Stomach (tissue), 9 donors: ENCODE results near the gene CST9L. TPM values are rescaled to one million over a fixed set of nuclear protein-coding genes. Genes with fewer than 3 reads are reported as not detected.

ENCODE experiments used
- DNase-seq, 2 donors: peaks; one replicate each; pipeline versions ENCODE4 v3.0.0 to v3.0.0-alpha.2; 2013 to 2019
- H3K27ac ChIP-seq, 5 donors: fragments of 200-600 bp in 4 of 5; sonication (generic) in 4 of 5; one replicate each; pipeline ENCODE4 v1.5.1; 2013 to 2019; ENCODE audit warnings: mild to moderate bottlenecking in 1 of 5, moderate library complexity in 1 of 5
- H3K27me3 ChIP-seq, 3 donors: fragments of 200-600 bp; sonication (generic); one replicate each; pipeline ENCODE4 v1.5.1; 2017 to 2019; ENCODE audit warnings: mixed run types in 1 of 3
- H3K36me3 ChIP-seq, 4 donors: fragments of 200-600 bp; sonication (generic); 1 replicate in 3 of 4; 2 replicates in 1 of 4; pipeline ENCODE4 v1.5.1; 2016 to 2019
- H3K4me1 ChIP-seq, 4 donors: fragments of 200-600 bp; sonication (generic); one replicate each; pipeline ENCODE4 v1.5.1; 2016 to 2019
- H3K4me3 ChIP-seq, 4 donors: fragments of 200-600 bp; sonication (generic) in 3 of 4; one replicate each; pipeline ENCODE4 v1.5.1; 2016 to 2019; ENCODE audit warnings: mild to moderate bottlenecking in 1 of 4
- H3K9me3 ChIP-seq, 4 donors: fragments of 200-600 bp; sonication (generic); one replicate each; pipeline ENCODE4 v1.5.1; 2016 to 2019
- CTCF ChIP-seq, 7 experiments: fragments of 450-650 bp in 4 of 7; fragments of 200-600 bp in 3 of 7; sonication (generic) in 3 of 7; IDR thresholded peaks; one replicate each; pipeline ENCODE4 v1.5.1; 2016 to 2019; ENCODE audit warnings: antibody characterized with exemption in 7 of 7, control low read depth in 2 of 7, mild to moderate bottlenecking in 1 of 7
- EP300 ChIP-seq: sonication (generic); formaldehyde crosslinking; IDR thresholded peaks from one replicate; pipeline ENCODE4 v1.6.1; 2017; ENCODE audit warnings: antibody characterized with exemption
- POLR2A ChIP-seq, 4 donors: fragments of 450-650 bp; IDR thresholded peaks; one replicate each; pipeline ENCODE4 v1.6.1; 2016; ENCODE audit warnings: antibody characterized with exemption in 4 of 4, control low read depth in 2 of 4, mild to moderate bottlenecking in 1 of 4, moderate library complexity in 1 of 4
- POLR2AphosphoS5 ChIP-seq, 3 donors: sonication (generic); formaldehyde crosslinking; IDR thresholded peaks; one replicate each; pipeline ENCODE4 v1.6.1; 2016; ENCODE audit warnings: antibody characterized with exemption in 3 of 3
- WGBS, 5 donors: extraction: QIAGEN DNeasy Blood & Tissue Kit in 3 of 5; methylation state at CpG; one replicate each; pipeline versions ENCODE4 v1.1.5 to v1.1.7; 2013 to 2018; 5-methylcytosine and 5-hydroxymethylcytosine counted together
- intact Hi-C: fragments of 100-400 bp; cut with DNase I; formaldehyde crosslinking; loops from one replicate; pipeline ENCODE4 v1.15.1; 2023; ENCODE audit warnings: low total_unique reads
- polyA plus RNA-seq, 3 donors: library from polyadenylated mRNA; stranded (reverse); fragments of 200-250 nt; gene quantifications; one replicate each; pipeline ENCODE4 v1.2.3, GENCODE V29; 2013
- total RNA-seq, 5 donors: library from RNA; depleted of rRNA; stranded (reverse); fragments of >200 nt; gene quantifications; one replicate each; pipeline versions ENCODE4 v1.1.0 to v1.2.3, GENCODE V29; 2014 to 2016
- donor health status: healthy with polysubstance abuse.
- donor health status: Bipolar disorder and iron deficiency.
- donor health status: healthy.

Gene CST9L
- total and polyA plus RNA-seq, 8 donors: not detected

DNA sequence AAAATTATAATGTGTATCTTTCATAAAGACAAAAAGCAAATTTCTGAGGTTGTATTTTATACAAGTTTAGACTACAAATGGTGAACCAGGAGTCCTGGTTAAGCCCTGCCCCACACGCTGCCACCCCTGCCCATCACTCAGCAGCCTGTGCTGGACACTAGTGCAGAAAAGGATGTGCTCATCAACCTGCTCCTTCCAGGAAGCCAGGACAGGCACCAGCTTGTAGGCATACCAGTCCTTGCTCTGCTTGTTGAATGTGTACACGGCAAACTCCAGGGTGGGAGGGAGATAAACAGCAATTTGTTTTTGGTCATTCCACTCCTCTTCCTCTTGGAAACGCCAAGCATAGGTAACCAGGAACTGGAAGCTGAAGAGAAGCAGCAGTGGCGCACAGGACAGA, 18.1 kb downstream of the CST9L start:
- Histone ChIP-seq H3K4me1 (no peaks in the 10 kb centered on the region), H3K27ac (no peak overlapping the region), H3K36me3 (no peaks in the 10 kb centered on the region), H3K27me3 (no peaks in the 10 kb centered on the region), H3K4me3 (no peak overlapping the region), H3K9me3 (no peaks in the 10 kb centered on the region)
- WGBS, 5 donors: 55 to 70% (median 61%) methylated on average over 4 of the region's 4 CpGs
- intact Hi-C loops: no loop called here
- TF ChIP-seq POLR2AphosphoS5 (IDR thresholded peaks at IDR 0.05) (no peak), CTCF (IDR thresholded peaks at IDR 0.05) (no peak), EP300 (no peak), POLR2A (IDR thresholded peaks at IDR 0.05) (no peak)
- DNase-seq: no peak

GRCh38 chr20:23548408-23548807, 19.9 kb downstream of the CST9L start:
- H3K36me3 ChIP-seq: no peaks in the 10 kb centered on the region
- H3K27ac ChIP-seq: no peak overlapping the region
- intact Hi-C loops: no loop called here
- no peaks in the 10 kb centered on the region for H3K4me1 ChIP-seq
- WGBS, 5 donors: 63 to 70% (median 69%) methylated on average over 3 to 5 of the region's 5 CpGs
- DNase-seq: no peak
- TF ChIP-seq POLR2A (IDR thresholded peaks at IDR 0.05): no peak
- TF ChIP-seq CTCF (IDR thresholded peaks at IDR 0.05): no peak
- no peak for TF ChIP-seq POLR2AphosphoS5 (IDR thresholded peaks at IDR 0.05)
- TF ChIP-seq EP300: no peak
- no peaks in the 10 kb centered on the region for H3K27me3 ChIP-seq
- no peak overlapping the region for H3K4me3 ChIP-seq
- no peaks in the 10 kb centered on the region for H3K9me3 ChIP-seq

- Histone ChIP-seq H3K27ac (no peak overlapping the region), H3K36me3 (no peaks in the 10 kb centered on the region), H3K9me3 (no peaks in the 10 kb centered on the region), H3K4me1 (no peaks in the 10 kb centered on the region), H3K27me3 (no peaks in the 10 kb centered on the region), H3K4me3 (no peak overlapping the region)
- DNase-seq: no peak
- TF ChIP-seq POLR2A (IDR thresholded peaks at IDR 0.05): no peak
- 73 to 91% (median 82%) methylated on average over 5 of the region's 5 CpGs for WGBS, 5 donors
- intact Hi-C loops: no loop called here
Observed at GRCh38 chr20:23547613-23548012, 20.7 kb downstream of the CST9L start.

- Histone ChIP-seq H3K4me1 (no peaks in the 10 kb centered on the region), H3K9me3 (no peaks in the 10 kb centered on the region), H3K36me3 (no peaks in the 10 kb centered on the region), H3K27me3 (no peaks in the 10 kb centered on the region), H3K4me3 (no peak overlapping the region), H3K27ac (no peak overlapping the region)
- DNase-seq: no peak
- WGBS, 5 donors: 76 to 82% (median 79%) methylated on average over 12 of the region's 12 CpGs
- intact Hi-C loops: no loop called here
- no peak for TF ChIP-seq POLR2A (IDR thresholded peaks at IDR 0.05)
- no peak for TF ChIP-seq POLR2AphosphoS5 (IDR thresholded peaks at IDR 0.05)
- no peak for TF ChIP-seq EP300
- TF ChIP-seq CTCF (IDR thresholded peaks at IDR 0.05): no peak
Observed at GRCh38 chr20:23546435-23547144, 21.7 kb downstream of the CST9L start.

DNA sequence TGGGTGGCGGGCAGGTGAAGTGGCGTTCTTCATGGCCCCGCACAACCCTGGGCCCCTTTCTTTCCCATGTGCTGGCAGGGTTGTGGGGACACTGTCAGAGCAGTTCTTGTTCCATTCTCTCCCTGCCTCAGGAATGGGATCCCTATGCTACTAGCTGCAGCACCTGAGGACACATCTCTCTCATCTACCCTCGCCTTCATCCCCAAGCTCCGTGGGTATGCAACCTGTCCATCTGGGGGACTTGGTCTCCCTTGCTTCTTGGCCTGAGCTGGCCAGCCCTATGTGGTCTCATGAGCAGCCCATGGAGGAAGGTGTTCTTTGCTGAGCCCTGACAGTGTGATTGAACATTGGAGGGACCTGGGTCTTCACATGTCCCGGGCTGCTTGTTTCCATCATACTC, 24.2 kb downstream of the CST9L start:
- WGBS, 5 donors: 91 to 97% (median 95%) methylated on average over 6 of the region's 6 CpGs
- Histone ChIP-seq H3K4me1 (no peaks in the 10 kb centered on the region), H3K4me3 (no peak overlapping the region), H3K27me3 (peaks cover 0 to 4% (median 0%) of the 10 kb centered on the region in 3 donors), H3K9me3 (no peaks in the 10 kb centered on the region), H3K27ac (no peak overlapping the region), H3K36me3 (no peaks in the 10 kb centered on the region)
- no peak for DNase-seq
- TF ChIP-seq EP300: no peak
- no peak for TF ChIP-seq POLR2AphosphoS5 (IDR thresholded peaks at IDR 0.05)
- no peak for TF ChIP-seq CTCF (IDR thresholded peaks at IDR 0.05)
- TF ChIP-seq POLR2A (IDR thresholded peaks at IDR 0.05): no peak
- intact Hi-C loops: no loop called here
